KMS-11 (cell line): Measurements from ENCODE around the gene HOXD8.

Experiments used
- H2AFZ ChIP-seq: fragments of 200-600 bp; sonication (generic); 2 replicates; pipeline ENCODE4 v1.6.1; 2016; ENCODE audit warnings: antibody characterized with exemption, mixed run types, low read depth
- H3K27ac ChIP-seq: fragments of 200-600 bp; sonication (generic); 2 replicates; pipeline ENCODE4 v1.6.1; 2016; ENCODE audit warnings: mild to moderate bottlenecking, mixed run types
- H3K27me3 ChIP-seq: fragments of 200-600 bp; sonication (generic); 2 replicates; pipeline ENCODE4 v1.6.1; 2017; ENCODE audit warnings: mild to moderate bottlenecking, low read depth, mixed run types, moderate library complexity; ENCODE audit not compliant: insufficient read depth
- H3K36me3 ChIP-seq: fragments of 200-600 bp; sonication (generic); 2 replicates; pipeline ENCODE4 v1.6.1; 2017; ENCODE audit warnings: mild to moderate bottlenecking, mixed run types; ENCODE audit not compliant: insufficient read depth
- H3K4me1 ChIP-seq: fragments of 200-600 bp; sonication (generic); 2 replicates; pipeline ENCODE4 v1.6.1; 2016; ENCODE audit warnings: mild to moderate bottlenecking, low read depth, mixed run types; ENCODE audit not compliant: poor library complexity, severe bottlenecking
- H3K4me2 ChIP-seq: fragments of 200-600 bp; sonication (generic); 2 replicates; pipeline ENCODE4 v1.7.0; 2016; ENCODE audit warnings: mild to moderate bottlenecking, mixed run types
- H3K4me3 ChIP-seq: fragments of 200-600 bp; sonication (generic); IDR thresholded peaks from 2 replicates; pipeline ENCODE4 v1.6.1; 2017; ENCODE audit warnings: low read depth, low read length, mixed read lengths; ENCODE audit not compliant: insufficient read depth
- H3K79me2 ChIP-seq: fragments of 200-600 bp; sonication (generic); 2 replicates; pipeline ENCODE4 v1.6.1; 2016; ENCODE audit warnings: low read depth, mixed run types; ENCODE audit not compliant: insufficient read depth
- H3K9ac ChIP-seq: fragments of 200-600 bp; sonication (generic); 2 replicates; pipeline ENCODE4 v1.6.1; 2016; ENCODE audit warnings: mild to moderate bottlenecking, mixed run types
- H4K20me1 ChIP-seq: fragments of 200-600 bp; sonication (generic); 2 replicates; pipeline ENCODE4 v1.6.1; 2016; ENCODE audit warnings: mild to moderate bottlenecking, mixed run types; ENCODE audit not compliant: insufficient read depth
- CTCF ChIP-seq: fragments of 200-600 bp; sonication (generic); conservative IDR thresholded peaks from 2 replicates; pipeline ENCODE4 v1.6.1; 2017; ENCODE audit warnings: low read depth, mild to moderate bottlenecking, antibody characterized with exemption, low read length, moderate library complexity, mixed read lengths

The HOXD8 gene

DNA sequence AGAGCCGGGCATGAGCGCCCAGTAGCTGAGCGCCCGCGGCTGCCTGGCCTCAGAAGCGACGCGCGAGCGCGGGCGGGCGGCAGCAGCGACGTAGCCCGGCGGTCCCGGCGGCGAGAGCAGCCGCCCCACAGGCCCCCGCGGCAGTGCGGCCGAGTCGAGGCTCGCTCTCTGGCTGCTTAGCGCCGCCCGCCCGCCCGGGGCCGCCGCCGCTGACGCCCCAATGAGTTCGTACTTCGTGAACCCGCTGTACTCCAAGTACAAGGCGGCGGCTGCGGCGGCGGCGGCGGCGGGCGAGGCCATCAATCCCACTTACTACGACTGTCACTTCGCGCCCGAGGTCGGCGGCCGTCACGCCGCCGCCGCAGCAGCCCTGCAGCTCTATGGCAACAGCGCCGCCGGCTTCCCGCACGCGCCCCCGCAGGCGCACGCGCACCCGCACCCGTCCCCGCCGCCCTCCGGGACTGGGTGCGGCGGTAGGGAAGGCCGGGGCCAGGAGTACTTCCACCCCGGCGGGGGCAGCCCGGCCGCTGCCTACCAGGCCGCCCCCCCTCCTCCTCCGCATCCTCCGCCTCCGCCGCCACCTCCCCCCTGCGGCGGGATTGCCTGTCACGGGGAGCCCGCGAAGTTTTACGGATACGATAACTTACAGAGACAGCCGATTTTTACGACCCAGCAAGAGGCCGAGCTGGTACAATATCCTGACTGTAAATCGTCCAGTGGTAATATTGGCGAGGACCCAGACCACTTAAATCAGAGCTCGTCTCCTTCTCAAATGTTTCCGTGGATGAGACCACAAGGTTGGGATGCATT lies 847 bp downstream of the HOXD8 start:
- H3K36me3 ChIP-seq, result no peaks in the 10 kb centered on the region
- TF ChIP-seq CTCF, result no peak
- no peak overlapping the region for H3K27ac ChIP-seq
- no peaks in the 10 kb centered on the region for H3K79me2 ChIP-seq
- H3K27me3 ChIP-seq, result no peaks in the 10 kb centered on the region
- no peak overlapping the region for H3K4me2 ChIP-seq
- H3K4me3 ChIP-seq, result no peak overlapping the region
- H3K4me1 ChIP-seq, result peaks cover 7% of the 10 kb centered on the region
- no peak overlapping the region for H3K9ac ChIP-seq
- no peak overlapping the region for H2AFZ ChIP-seq
- no peaks in the 10 kb centered on the region for H4K20me1 ChIP-seq

- no peaks in the 10 kb centered on the region for H3K79me2 ChIP-seq
- no peaks in the 10 kb centered on the region for H4K20me1 ChIP-seq
- no peaks in the 10 kb centered on the region for H3K27me3 ChIP-seq
- peaks cover 12% of the 10 kb centered on the region for H3K4me1 ChIP-seq
- H3K36me3 ChIP-seq, result no peaks in the 10 kb centered on the region
- H2AFZ ChIP-seq, result no peak overlapping the region
- H3K9ac ChIP-seq, result no peak overlapping the region
- no peak overlapping the region for H3K4me2 ChIP-seq
- no peak overlapping the region for H3K4me3 ChIP-seq
- no peak overlapping the region for H3K27ac ChIP-seq
- TF ChIP-seq CTCF, result no peak
These were observed 1.7 kb downstream of the HOXD8 start for GRCh38 chr2:176130957-176131847.

DNA sequence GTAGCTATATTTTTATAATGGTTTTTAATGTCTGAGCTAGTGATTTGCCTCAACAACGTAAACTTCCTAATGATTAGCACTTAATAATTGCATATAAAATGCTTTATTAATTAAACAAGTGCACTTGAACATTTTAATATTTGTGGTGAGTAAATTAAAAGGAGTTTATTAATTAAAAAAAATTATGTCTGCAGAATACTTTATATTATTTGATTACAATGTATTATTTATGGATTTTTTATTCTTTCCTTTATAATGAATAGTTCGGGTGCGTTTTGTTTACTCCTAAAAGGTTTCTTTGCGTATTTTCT lies 2.3 kb downstream of the HOXD8 start:
- H2AFZ ChIP-seq, result no peak overlapping the region
- no peaks in the 10 kb centered on the region for H3K79me2 ChIP-seq
- TF ChIP-seq CTCF, result no peak
- H3K27me3 ChIP-seq, result no peaks in the 10 kb centered on the region
- no peak overlapping the region for H3K4me3 ChIP-seq
- H3K4me2 ChIP-seq, result no peak overlapping the region
- H3K27ac ChIP-seq, result no peak overlapping the region
- no peaks in the 10 kb centered on the region for H3K36me3 ChIP-seq
- H3K4me1 ChIP-seq, result peaks cover 12% of the 10 kb centered on the region
- no peak overlapping the region for H3K9ac ChIP-seq
- no peaks in the 10 kb centered on the region for H4K20me1 ChIP-seq

DNA sequence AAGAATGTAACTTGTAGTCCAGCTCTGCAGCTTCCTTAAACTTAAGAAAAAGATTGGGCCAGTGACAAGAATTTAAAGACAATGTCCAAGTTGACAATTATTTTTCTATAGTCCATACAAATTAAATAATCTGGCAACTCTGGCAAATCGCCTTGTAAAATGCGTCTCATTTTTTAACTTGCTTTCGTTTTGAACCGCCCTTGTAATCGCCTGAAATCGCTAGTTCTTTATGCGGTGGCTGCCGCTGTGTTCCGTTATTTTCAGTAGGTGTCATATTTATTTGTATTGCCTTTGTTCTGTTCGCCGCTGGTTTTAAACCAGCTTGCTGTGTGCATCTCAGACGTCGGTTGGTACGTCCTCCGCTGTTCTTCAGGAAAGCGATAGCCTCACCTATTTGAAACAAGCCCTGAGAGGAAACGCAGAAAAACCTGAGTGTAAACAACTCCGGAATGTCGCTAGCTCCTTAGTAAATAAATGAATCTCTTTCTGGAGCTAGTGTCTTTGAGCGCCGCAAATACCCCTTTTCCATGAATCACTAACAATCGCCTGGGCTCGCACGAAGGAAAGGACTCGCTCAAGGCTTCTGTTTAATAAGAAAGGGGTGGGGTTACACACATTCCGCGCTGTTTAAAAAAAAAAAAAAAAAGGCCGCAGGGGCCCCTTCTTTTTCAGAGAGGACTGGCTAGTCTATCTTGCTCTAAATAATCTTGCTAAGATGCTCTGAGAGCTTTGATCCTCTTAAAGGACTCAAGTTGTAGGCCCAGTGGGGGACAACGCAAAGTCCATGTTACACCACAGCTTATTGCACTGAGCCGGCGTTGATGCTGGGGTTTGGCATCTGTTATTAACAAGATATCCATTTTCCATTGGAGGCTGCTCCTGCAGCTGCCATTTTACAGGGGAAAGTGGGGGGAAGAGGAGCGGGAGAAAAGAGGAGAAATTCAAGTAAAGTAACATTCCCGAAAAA lies 3.0 kb downstream of the HOXD8 start:
- Histone ChIP-seq H3K4me3 (no peak overlapping the region), H4K20me1 (no peaks in the 10 kb centered on the region), H3K9ac (no peak overlapping the region), H2AFZ (no peak overlapping the region), H3K27me3 (no peaks in the 10 kb centered on the region), H3K4me2 (no peak overlapping the region), H3K4me1 (peaks cover 19% of the 10 kb centered on the region), H3K79me2 (no peaks in the 10 kb centered on the region), H3K36me3 (no peaks in the 10 kb centered on the region), H3K27ac (no peak overlapping the region)
- no peak for TF ChIP-seq CTCF
